ENCODE data around the gene EIF4EBP3.
A peak's percentile ranks its signal among the peaks of the same experiment; 100 is the strongest.

Gene EIF4EBP3

GRCh38 chr5:140549237-140550144, 2.0 kb downstream of the EIF4EBP3 start:
- intact Hi-C loops (cut with micrococcal nuclease): loop anchor here (1.0 to 5.0 kb wide), 3 partner anchors 8 to 163 kb away; partner anchors contain the start of genes SRA1 and TMCO6
- H3K27me3 Mint-ChIP-seq: no peaks in the 10 kb centered on the region
- H3K36me3 Mint-ChIP-seq (ENCODE audit: low read depth): peaks cover 73% of the 10 kb centered on the region
- peak overlapping the region; percentile 94 for H3K27ac Mint-ChIP-seq
- no peaks in the 10 kb centered on the region for H3K9me3 Mint-ChIP-seq
- H3K4me3 Mint-ChIP-seq: peak overlapping the region; percentile 45
- H3K4me1 Mint-ChIP-seq (ENCODE audit: low read depth): peaks cover 66% of the 10 kb centered on the region

DNA sequence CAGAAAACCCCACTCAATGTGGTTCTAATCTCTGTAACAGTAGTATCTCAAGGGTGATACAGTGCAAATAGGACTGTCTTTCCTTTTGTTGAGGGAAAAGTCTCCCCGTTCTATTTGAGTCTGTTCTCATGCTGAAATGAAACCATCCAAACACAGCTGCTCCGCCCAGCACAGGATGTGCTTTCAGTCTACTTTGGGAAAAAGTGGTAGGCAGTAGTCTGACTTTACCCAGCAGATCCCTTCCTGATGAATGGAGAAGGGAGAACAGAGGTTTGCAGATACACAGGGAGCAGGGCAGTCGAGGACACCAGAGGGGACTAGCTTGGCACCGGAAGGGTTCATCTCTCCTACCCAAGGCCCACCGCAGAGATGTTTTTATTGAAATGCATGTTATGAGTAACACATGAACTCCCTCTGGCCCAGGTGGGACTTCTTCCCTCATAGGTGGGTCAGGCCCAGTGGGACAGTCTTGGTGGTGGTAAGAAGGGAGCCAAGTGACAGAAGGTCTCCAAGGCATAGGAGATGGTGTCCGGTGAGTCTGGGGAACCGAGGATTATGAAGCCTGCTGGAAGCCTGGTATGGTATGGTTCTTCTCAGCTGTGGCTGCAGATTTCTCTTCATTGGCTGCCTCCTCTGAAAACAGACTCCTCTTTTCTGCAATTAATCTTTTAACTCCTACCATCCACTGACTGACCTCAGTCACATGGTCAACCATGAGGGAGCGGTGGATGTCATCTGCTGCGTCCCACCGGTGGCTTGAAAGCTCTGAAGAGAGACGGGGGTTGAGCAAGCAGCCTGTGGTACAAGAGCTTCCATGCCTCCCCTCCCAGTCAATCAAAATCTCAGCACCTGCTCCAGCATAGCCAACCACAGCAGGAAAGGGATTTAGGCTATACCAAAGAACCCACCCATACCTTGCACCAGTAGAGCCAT, 3.0 kb downstream of the EIF4EBP3 start:
- peaks cover 73% of the 10 kb centered on the region for H3K36me3 Mint-ChIP-seq (ENCODE audit: low read depth)
- peak overlapping the region; percentile 94 for H3K27ac Mint-ChIP-seq
- no peaks in the 10 kb centered on the region for H3K9me3 Mint-ChIP-seq
- H3K4me3 Mint-ChIP-seq: no peak overlapping the region
- peaks cover 75% of the 10 kb centered on the region for H3K4me1 Mint-ChIP-seq (ENCODE audit: low read depth)
- H3K27me3 Mint-ChIP-seq: no peaks in the 10 kb centered on the region
- intact Hi-C loops (cut with micrococcal nuclease): no loop called here

DNA sequence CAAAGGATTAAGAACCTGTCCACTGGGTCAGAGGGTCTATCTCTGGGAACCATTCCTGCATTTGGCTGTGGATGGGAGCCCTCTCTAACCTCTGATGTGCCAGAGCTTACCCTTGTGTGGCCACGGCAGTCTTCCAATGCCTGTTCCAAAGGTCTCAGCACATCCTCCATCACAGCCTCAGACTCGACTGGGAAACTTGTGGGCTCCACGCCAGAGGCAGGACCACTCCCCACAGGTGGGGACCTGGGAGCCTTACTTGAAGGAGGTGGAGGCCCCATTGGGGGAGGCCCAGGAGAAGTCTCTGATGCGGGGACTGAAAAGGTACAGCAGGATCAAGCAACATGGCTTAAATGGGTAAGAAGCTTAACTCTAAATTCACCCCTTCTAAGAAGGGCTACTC, 4.4 kb downstream of the EIF4EBP3 start:
- no peak overlapping the region for H3K27ac Mint-ChIP-seq
- no peaks in the 10 kb centered on the region for H3K27me3 Mint-ChIP-seq
- peaks cover 71% of the 10 kb centered on the region for H3K36me3 Mint-ChIP-seq (ENCODE audit: low read depth)
- intact Hi-C loops (cut with micrococcal nuclease): no loop called here
- H3K4me3 Mint-ChIP-seq: no peak overlapping the region
- peaks cover 75% of the 10 kb centered on the region for H3K4me1 Mint-ChIP-seq (ENCODE audit: low read depth)
- no peaks in the 10 kb centered on the region for H3K9me3 Mint-ChIP-seq

DNA sequence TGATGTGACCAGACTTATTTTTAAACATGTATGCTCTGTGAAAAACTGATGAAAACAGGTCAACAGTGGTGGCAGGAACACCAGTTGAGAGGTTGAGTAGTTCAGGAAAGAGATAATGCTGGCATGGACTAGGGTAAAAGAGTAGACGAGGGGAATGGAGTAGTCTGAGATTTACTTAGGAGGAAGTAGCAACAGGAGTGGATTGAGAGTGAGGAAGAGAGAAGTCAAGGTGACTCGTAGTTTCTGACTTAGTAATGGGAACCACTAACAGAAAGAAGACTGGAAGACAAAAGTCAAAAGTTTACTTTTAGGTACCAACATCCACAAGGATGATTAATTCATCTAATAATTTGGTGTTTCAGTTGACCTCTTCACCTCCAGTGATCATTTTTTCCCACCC, 6.2 kb downstream of the EIF4EBP3 start:
- H3K27ac Mint-ChIP-seq: peak overlapping the region; percentile 39
- intact Hi-C loops (cut with micrococcal nuclease): no loop called here
- H3K4me3 Mint-ChIP-seq: no peak overlapping the region
- H3K4me1 Mint-ChIP-seq (ENCODE audit: low read depth): peaks cover 68% of the 10 kb centered on the region
- no peaks in the 10 kb centered on the region for H3K27me3 Mint-ChIP-seq
- peaks cover 70% of the 10 kb centered on the region for H3K36me3 Mint-ChIP-seq (ENCODE audit: low read depth)
- H3K9me3 Mint-ChIP-seq: no peaks in the 10 kb centered on the region

DNA sequence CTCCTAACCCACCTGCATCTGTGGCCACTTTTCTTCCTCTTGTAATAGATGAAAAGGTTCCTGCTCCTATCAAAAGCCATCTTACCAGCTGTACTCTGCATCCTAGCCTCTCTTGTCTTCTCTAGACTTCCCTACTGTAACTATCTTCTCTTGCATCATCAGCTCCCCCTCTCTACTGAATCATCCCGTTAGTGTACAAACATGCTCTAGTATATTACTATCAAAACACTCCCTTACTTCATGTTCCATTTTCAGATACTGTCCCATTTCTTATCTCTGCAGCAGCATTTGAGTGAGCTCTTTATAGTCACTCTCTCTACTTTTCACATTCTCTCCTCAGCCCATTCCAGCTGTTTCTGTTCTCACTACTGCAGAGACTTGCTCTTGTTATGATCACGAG, 7.0 kb downstream of the EIF4EBP3 start:
- H3K27ac Mint-ChIP-seq: no peak overlapping the region
- no peaks in the 10 kb centered on the region for H3K9me3 Mint-ChIP-seq
- peaks cover 62% of the 10 kb centered on the region for H3K36me3 Mint-ChIP-seq (ENCODE audit: low read depth)
- intact Hi-C loops (cut with micrococcal nuclease): no loop called here
- no peaks in the 10 kb centered on the region for H3K27me3 Mint-ChIP-seq
- H3K4me1 Mint-ChIP-seq (ENCODE audit: low read depth): peaks cover 66% of the 10 kb centered on the region
- no peak overlapping the region for H3K4me3 Mint-ChIP-seq

DNA sequence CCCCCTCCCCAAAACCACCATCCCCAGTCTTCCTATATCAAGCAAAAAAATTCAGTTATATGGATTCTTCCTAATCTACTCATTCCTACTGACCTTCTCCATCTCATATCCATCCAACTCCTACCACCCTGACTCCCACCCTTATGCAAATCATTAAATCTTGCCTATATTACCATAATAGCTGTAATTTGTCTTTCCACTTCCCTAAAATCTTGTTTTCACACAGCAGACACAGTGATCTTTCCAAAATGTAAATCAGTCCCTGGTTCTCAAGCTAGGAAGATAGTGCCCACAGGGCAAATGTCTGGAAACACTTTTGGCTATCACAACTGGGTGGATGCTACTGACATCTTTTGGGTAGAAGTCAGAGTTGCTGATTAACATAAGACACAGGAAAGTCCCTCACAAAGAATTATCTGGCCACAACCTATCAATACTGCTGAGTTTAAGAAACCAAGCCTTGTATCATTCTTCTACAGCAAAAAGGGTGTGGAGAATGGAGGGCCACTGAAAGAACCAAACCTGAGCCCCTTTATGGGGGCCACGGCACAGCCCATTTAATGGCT, 8.4 kb downstream of the EIF4EBP3 start:
- H3K4me3 Mint-ChIP-seq: peak overlapping the region; percentile 33
- H3K36me3 Mint-ChIP-seq (ENCODE audit: low read depth): peaks cover 62% of the 10 kb centered on the region
- peak overlapping the region; percentile 94 for H3K27ac Mint-ChIP-seq
- intact Hi-C loops (cut with micrococcal nuclease): no loop called here
- peaks cover 60% of the 10 kb centered on the region for H3K4me1 Mint-ChIP-seq (ENCODE audit: low read depth)
- no peaks in the 10 kb centered on the region for H3K27me3 Mint-ChIP-seq
- no peaks in the 10 kb centered on the region for H3K9me3 Mint-ChIP-seq

DNA sequence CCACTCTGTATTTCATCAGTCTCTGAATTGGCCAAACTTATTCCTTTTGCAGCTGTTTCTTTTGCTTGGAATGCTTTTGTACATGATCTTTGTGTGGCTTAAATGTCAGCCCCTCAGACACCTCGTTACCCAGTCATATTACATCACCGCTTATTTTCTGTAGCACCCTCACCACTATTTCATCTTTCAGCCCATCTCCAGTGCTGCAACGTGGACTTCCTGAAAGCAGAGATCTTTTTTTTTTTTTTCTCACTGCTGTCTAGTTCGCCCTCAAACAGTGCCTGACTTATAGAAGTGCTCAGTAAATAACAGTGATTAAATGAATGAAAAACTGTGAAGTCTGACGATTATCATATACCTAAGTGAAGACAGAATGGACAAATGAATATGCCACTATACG, 9.0 kb downstream of the EIF4EBP3 start:
- H3K4me3 Mint-ChIP-seq: peak overlapping the region; percentile 82
- H3K27ac Mint-ChIP-seq: peak overlapping the region; percentile 94
- H3K36me3 Mint-ChIP-seq (ENCODE audit: low read depth): peaks cover 62% of the 10 kb centered on the region
- H3K9me3 Mint-ChIP-seq: no peaks in the 10 kb centered on the region
- intact Hi-C loops (cut with micrococcal nuclease): no loop called here
- H3K4me1 Mint-ChIP-seq (ENCODE audit: low read depth): peaks cover 60% of the 10 kb centered on the region
- H3K27me3 Mint-ChIP-seq: no peaks in the 10 kb centered on the region

GRCh38 chr5:140557136-140557805, 9.8 kb downstream of the EIF4EBP3 start, which contains the start of gene SRA1:
TSS of gene SRA1 (minus strand) at chr5:140557473. CDS start at chr5:140557452, 21 bp downstream.
- Mint-ChIP-seq H3K4me1 (ENCODE audit: low read depth) (peaks cover 60% of the 10 kb centered on the region), H3K4me3 (peak within 1 kb of the TSS; percentile 82), H3K27me3 (no peaks in the 10 kb centered on the region), H3K36me3 (ENCODE audit: low read depth) (peaks cover 60% of the 10 kb centered on the region), H3K27ac (peak within 1 kb of the TSS; percentile 94), H3K9me3 (no peaks in the 10 kb centered on the region)
- intact Hi-C loops (cut with micrococcal nuclease): loop anchor here (1.0 kb wide), 1 partner anchor 8 kb away; no protein-coding TSS in a partner anchor

GRCh38 chr5:140557965-140558364, 10.5 kb downstream of the EIF4EBP3 start:
- peak overlapping the region; percentile 94 for H3K27ac Mint-ChIP-seq
- no peaks in the 10 kb centered on the region for H3K27me3 Mint-ChIP-seq
- H3K4me1 Mint-ChIP-seq (ENCODE audit: low read depth): peaks cover 58% of the 10 kb centered on the region
- H3K4me3 Mint-ChIP-seq: peak overlapping the region; percentile 82
- peaks cover 56% of the 10 kb centered on the region for H3K36me3 Mint-ChIP-seq (ENCODE audit: low read depth)
- intact Hi-C loops (cut with micrococcal nuclease): loop anchor here (1.0 kb wide), 1 partner anchor 9 kb away; no protein-coding TSS in a partner anchor
- H3K9me3 Mint-ChIP-seq: no peaks in the 10 kb centered on the region

DNA sequence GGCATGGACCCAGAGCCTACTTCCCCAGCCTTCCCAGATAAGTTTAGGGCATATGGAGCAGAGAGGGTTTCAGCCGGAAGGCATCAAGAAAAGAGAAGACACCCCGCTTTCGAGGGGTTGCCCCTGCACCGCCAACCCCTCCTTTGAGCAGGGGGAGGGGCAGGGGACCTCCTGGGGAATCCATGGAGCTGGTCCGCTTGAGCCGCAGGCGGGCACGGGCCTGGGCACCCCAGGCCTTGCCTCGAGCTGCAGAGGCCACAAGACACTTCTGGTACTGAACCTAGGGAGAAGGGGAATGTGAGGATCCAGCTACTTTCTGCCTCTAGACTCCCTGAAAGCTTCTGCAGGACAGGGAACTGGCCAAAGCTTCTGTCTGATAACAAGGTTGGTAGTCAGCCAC, 11.1 kb downstream of the EIF4EBP3 start:
- Mint-ChIP-seq H3K9me3 (no peaks in the 10 kb centered on the region), H3K36me3 (ENCODE audit: low read depth) (peaks cover 51% of the 10 kb centered on the region), H3K27me3 (no peaks in the 10 kb centered on the region), H3K27ac (peak overlapping the region; percentile 94), H3K4me1 (ENCODE audit: low read depth) (peaks cover 57% of the 10 kb centered on the region), H3K4me3 (no peak overlapping the region)
- intact Hi-C loops (cut with micrococcal nuclease): no loop called here

DNA sequence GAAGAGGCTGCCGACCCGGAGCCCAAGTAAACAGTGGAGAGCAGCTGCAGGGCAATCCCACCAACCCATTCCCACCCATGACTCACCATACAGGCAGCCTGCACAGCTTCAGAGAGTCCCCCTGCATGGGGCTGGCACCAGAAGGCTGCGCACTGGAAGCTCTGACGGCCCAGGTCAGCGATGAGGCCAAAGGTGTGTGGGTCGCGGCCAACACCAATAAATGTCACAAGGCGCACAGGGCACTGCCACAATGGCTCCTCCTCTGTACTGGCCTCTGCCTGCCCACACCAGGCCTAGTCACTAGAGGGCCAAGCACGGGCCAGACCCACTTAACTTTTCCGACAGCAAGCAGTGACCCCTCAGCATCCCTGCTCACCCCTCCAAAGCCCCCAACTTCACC, 12.8 kb downstream of the EIF4EBP3 start:
- H3K36me3 Mint-ChIP-seq (ENCODE audit: low read depth): peaks cover 42% of the 10 kb centered on the region
- no peak overlapping the region for H3K4me3 Mint-ChIP-seq
- H3K4me1 Mint-ChIP-seq (ENCODE audit: low read depth): peaks cover 52% of the 10 kb centered on the region
- no peak overlapping the region for H3K27ac Mint-ChIP-seq
- H3K27me3 Mint-ChIP-seq: no peaks in the 10 kb centered on the region
- intact Hi-C loops (cut with micrococcal nuclease): no loop called here
- H3K9me3 Mint-ChIP-seq: no peaks in the 10 kb centered on the region

- H3K4me3 Mint-ChIP-seq: no peak overlapping the region
- no peaks in the 10 kb centered on the region for H3K9me3 Mint-ChIP-seq
- peaks cover 55% of the 10 kb centered on the region for H3K4me1 Mint-ChIP-seq (ENCODE audit: low read depth)
Measured at GRCh38 chr5:140561753-140562523, 14.5 kb downstream of the EIF4EBP3 start.

More at GRCh38 chr5:140561753-140562523, 14.5 kb downstream of the EIF4EBP3 start:
- intact Hi-C loops (cut with micrococcal nuclease): no loop called here
- Mint-ChIP-seq H3K27me3 (no peaks in the 10 kb centered on the region), H3K27ac (no peak overlapping the region), H3K36me3 (ENCODE audit: low read depth) (peaks cover 50% of the 10 kb centered on the region)
